HEK293 (cell line): ENCODE measurements around the gene ACTR1B.
"Not testable (repeated sequence)": the region's sequence is repeated elsewhere in the genome, so short reads cannot be mapped to it uniquely, and the experiment has no call there.

Experiments
- CTCF ChIA-PET: fragments of 350-600 bp; formaldehyde crosslinking; extraction: SDS; loops from one replicate; lab custom pipeline; 2021; ENCODE audit warnings: antibody characterized with exemption; lab: Yijun Ruan, JAX
- POLR2A ChIA-PET: fragments of 300-600 bp; formaldehyde crosslinking; extraction: SDS; loops from one replicate; lab custom pipeline; 2020; ENCODE audit warnings: antibody characterized with exemption, inconsistent platforms; lab: Yijun Ruan, JAX
- H3K27ac ChIP-seq: fragments of 200-500 bp; sonication (Bioruptor generic); 2 replicates; pipeline ENCODE4 v1.5.1; 2014; ENCODE audit warnings: low read depth, low read length, control low read depth, inconsistent platforms; ENCODE audit errors: extremely low read depth
- H3K36me3 ChIP-seq, 2 experiments: fragments of 200-500 bp in 1 of 2; sonication (Bioruptor generic) in 1 of 2; 1 replicate in 1 of 2; 2 replicates in 1 of 2; pipeline ENCODE4 v1.5.1; 2014 to 2017; ENCODE audit warnings: inconsistent platforms in 2 of 2, low read length in 2 of 2; ENCODE audit not compliant: control insufficient read depth in 2 of 2, insufficient read depth in 1 of 2
- H3K4me1 ChIP-seq: fragments of 200-500 bp; sonication (Bioruptor generic); 2 replicates; pipeline ENCODE4 v1.5.1; 2014; ENCODE audit warnings: mild to moderate bottlenecking, low read length, inconsistent platforms; ENCODE audit not compliant: control insufficient read depth, insufficient read depth
- H3K4me3 ChIP-seq: 2 replicates; pipeline ENCODE4 v1.5.1; 2011; ENCODE audit warnings: low read depth, mild to moderate bottlenecking, control low read depth, low read length, moderate library complexity
- H3K9me3 ChIP-seq: fragments of 200-500 bp; sonication (Bioruptor generic); 2 replicates; pipeline ENCODE4 v1.5.1; 2014; ENCODE audit warnings: low read depth, low read length, inconsistent platforms; ENCODE audit not compliant: control insufficient read depth, insufficient read depth
- GLIS1 ChIP-seq: fragments of 450-650 bp; formaldehyde crosslinking; IDR thresholded peaks from 2 replicates; pipeline ENCODE4 v1.5.1; 2016; ENCODE audit warnings: missing biosample characterization, missing genetic modification characterization
- SCRT1 ChIP-seq: fragments of 450-650 bp; formaldehyde crosslinking; IDR thresholded peaks from 2 replicates; pipeline ENCODE4 v1.5.1; 2016; ENCODE audit warnings: missing biosample characterization, missing genetic modification characterization, borderline replicate concordance
- SETDB1 ChIP-seq: IDR thresholded peaks from one replicate; pipeline ENCODE4 v1.6.1; 2017; ENCODE audit warnings: mild to moderate bottlenecking, low read length, moderate library complexity, mixed read lengths; ENCODE audit not compliant: insufficient read length
- TSHZ1 ChIP-seq: fragments of 450-650 bp; formaldehyde crosslinking; IDR thresholded peaks from 2 replicates; pipeline ENCODE4 v1.5.1; 2016; ENCODE audit warnings: missing biosample characterization, missing genetic modification characterization, borderline replicate concordance
- ZBTB44 ChIP-seq: fragments of 450-650 bp; IDR thresholded peaks from 2 replicates; pipeline ENCODE4 v1.5.1; 2018; ENCODE audit warnings: missing biosample characterization, mild to moderate bottlenecking, missing genetic modification characterization
- ZNF112 ChIP-seq: fragments of 450-650 bp; formaldehyde crosslinking; IDR thresholded peaks from 2 replicates; pipeline ENCODE4 v1.5.0; 2017; ENCODE audit warnings: missing biosample characterization, missing genetic modification characterization
- ZNF157 ChIP-seq: fragments of 450-650 bp; formaldehyde crosslinking; IDR thresholded peaks from 2 replicates; pipeline ENCODE4 v1.5.1; 2016; ENCODE audit warnings: missing biosample characterization, missing genetic modification characterization
- ZNF19 ChIP-seq: fragments of 450-650 bp; formaldehyde crosslinking; IDR thresholded peaks from 2 replicates; pipeline ENCODE4; 2016; ENCODE audit warnings: missing biosample characterization, missing genetic modification characterization, low read depth
- ZNF202 ChIP-seq: fragments of 450-650 bp; formaldehyde crosslinking; IDR thresholded peaks from 2 replicates; pipeline ENCODE4 v1.5.1; 2016; ENCODE audit warnings: missing biosample characterization, missing genetic modification characterization, borderline replicate concordance
- ZNF433 ChIP-seq: fragments of 450-650 bp; formaldehyde crosslinking; IDR thresholded peaks from 2 replicates; pipeline ENCODE4 v1.5.1; 2016; ENCODE audit warnings: missing biosample characterization, missing genetic modification characterization, low read depth
- ZNF488 ChIP-seq: fragments of 450-650 bp; formaldehyde crosslinking; IDR thresholded peaks from 2 replicates; pipeline ENCODE4 v1.5.1; 2016; ENCODE audit warnings: missing biosample characterization, missing genetic modification characterization
- ZNF561 ChIP-seq: fragments of 450-650 bp; IDR thresholded peaks from 2 replicates; pipeline ENCODE4 v1.5.1; 2018; ENCODE audit warnings: missing biosample characterization, missing genetic modification characterization, borderline replicate concordance
- ZNF596 ChIP-seq: fragments of 450-650 bp; IDR thresholded peaks from 2 replicates; pipeline ENCODE4 v1.5.0; 2018; ENCODE audit warnings: missing biosample characterization, mild to moderate bottlenecking, missing genetic modification characterization, moderate library complexity
- ZNF626 ChIP-seq: fragments of 450-650 bp; sonication (Bioruptor Pico); formaldehyde crosslinking; IDR thresholded peaks from 2 replicates; pipeline ENCODE4 v1.5.1; 2018; ENCODE audit warnings: missing biosample characterization, missing genetic modification characterization, inconsistent platforms
- ZNF670 ChIP-seq: fragments of 450-650 bp; formaldehyde crosslinking; IDR thresholded peaks from 2 replicates; pipeline ENCODE4 v1.5.1; 2016; ENCODE audit warnings: missing biosample characterization, missing genetic modification characterization, low read depth
- ZNF692 ChIP-seq: fragments of 450-650 bp; formaldehyde crosslinking; IDR thresholded peaks from 2 replicates; pipeline ENCODE4 v1.5.1; 2016; ENCODE audit warnings: missing biosample characterization, missing genetic modification characterization
- ZNF785 ChIP-seq: fragments of 450-650 bp; formaldehyde crosslinking; IDR thresholded peaks from 2 replicates; pipeline ENCODE4 v1.5.1; 2016; ENCODE audit warnings: missing biosample characterization, missing genetic modification characterization
- ZNF791 ChIP-seq: fragments of 450-650 bp; formaldehyde crosslinking; IDR thresholded peaks from 2 replicates; pipeline ENCODE4 v1.5.1; 2016; ENCODE audit warnings: missing biosample characterization, missing genetic modification characterization
- ZSCAN4 ChIP-seq: fragments of 450-650 bp; formaldehyde crosslinking; IDR thresholded peaks from 2 replicates; pipeline ENCODE4 v1.5.1; 2017; ENCODE audit warnings: missing biosample characterization, missing genetic modification characterization

ACTR1B gene

GRCh38 chr2:97673915-97674283, 10.1 kb upstream of the ACTR1B start:
- POLR2A ChIA-PET = no interaction called here
- no peak overlapping the region for H3K4me3 ChIP-seq
- H3K9me3 ChIP-seq = no peaks in the 10 kb centered on the region
- H3K4me1 ChIP-seq = no peaks in the 10 kb centered on the region
- TF ChIP-seq ZBTB44 (tag by site-specific recombination) = no peak
- no peak for TF ChIP-seq ZNF596 (tag by site-specific recombination)
- no peak for TF ChIP-seq SCRT1 (tag by site-specific recombination)
- TF ChIP-seq ZNF19 = no peak
- CTCF ChIA-PET = interaction anchor here (1.2 kb wide), 2 partner anchors 10 to 83 kb away, joined by 3 to 5 read pairs; partner anchors contain the start of gene ACTR1B
- no peak overlapping the region for H3K27ac ChIP-seq
- H3K36me3 ChIP-seq = no peaks in the 10 kb centered on the region

GRCh38 chr2:97673182-97673914, 9.5 kb upstream of the ACTR1B start:
- ChIA-PET POLR2A (no interaction called here), CTCF (interaction anchor here (1.2 kb wide), 2 partner anchors 9 to 82 kb away, joined by 3 to 5 read pairs; partner anchors contain the start of gene ACTR1B)
- no peak overlapping the region for H3K4me3 ChIP-seq
- no peaks in the 10 kb centered on the region for H3K9me3 ChIP-seq
- no peak overlapping the region for H3K27ac ChIP-seq
- H3K36me3 ChIP-seq = no peaks in the 10 kb centered on the region
- H3K4me1 ChIP-seq = no peaks in the 10 kb centered on the region
- TF ChIP-seq ZNF785 (no peak), GLIS1 (tag by site-specific recombination) (no peak), ZNF692 (tag by site-specific recombination) (no peak), ZNF202 (tag by site-specific recombination) (no peak), ZNF433 (tag by site-specific recombination) (no peak), ZNF791 (no peak), SETDB1 (no peak), ZNF561 (tag by site-specific recombination) (no peak), ZNF670 (tag by site-specific recombination) (no peak), ZNF626 (tag by site-specific recombination) (no peak), ZNF488 (tag by site-specific recombination) (no peak), ZNF112 (no peak), ZSCAN4 (no peak), TSHZ1 (tag by site-specific recombination) (no peak), ZNF157 (no peak)

- H3K27ac ChIP-seq, H3K36me3 ChIP-seq, H3K9me3 ChIP-seq, POLR2A ChIA-PET, H3K4me1 ChIP-seq, H3K4me3 ChIP-seq: not testable (repeated sequence)
- CTCF ChIA-PET = interaction anchor here (1.2 kb wide), 1 partner anchor 9 kb away, joined by 5 read pairs; the partner anchor contains the start of gene ACTR1B
These were observed 8.8 kb upstream of the ACTR1B start for GRCh38 chr2:97672606-97673140.
